Measurements from ENCODE around the gene KCNJ5. TPM values are rescaled to one million over a fixed set of nuclear protein-coding genes. Genes with fewer than 3 reads are reported as not detected.

Gene KCNJ5
- polyA plus RNA-seq (ENCODE audit: insufficient read length in 12 of 12), result 1 to 10 TPM in 4 of 12 donors, under 1 TPM in 6, not detected in 2; 0.39 to 4.3 (median 0.82) TPM
- long read RNA-seq, donor 1, full-length matches to known transcripts, result 2 of 2 reads
- long read RNA-seq, donor 1, partial matches to known transcripts, result 0 of 2 reads
- long read RNA-seq, donor 1, other reads (novel, unspliced or antisense), result 0 of 2 reads
- long read RNA-seq, donor 2, result 0 reads
- long read RNA-seq, donor 3, result 0 reads
- long read RNA-seq, donor 4, result 0 reads
- long read RNA-seq, donor 5, result 0 reads
- long read RNA-seq, donor 6, result 0 reads
- long read RNA-seq, donor 7, result 0 reads
- long read RNA-seq, donor 8, partial matches to known transcripts, result 0 of 1 reads
- long read RNA-seq, donor 8, other reads (novel, unspliced or antisense), result 0 of 1 reads
- long read RNA-seq, donor 9, result 0 reads
- long read RNA-seq, donor 10, result 0 reads
- long read RNA-seq, donor 11, full-length matches to known transcripts, result 1 of 1 reads
- long read RNA-seq, donor 11, partial matches to known transcripts, result 0 of 1 reads
- long read RNA-seq, donor 11, other reads (novel, unspliced or antisense), result 0 of 1 reads

DNA sequence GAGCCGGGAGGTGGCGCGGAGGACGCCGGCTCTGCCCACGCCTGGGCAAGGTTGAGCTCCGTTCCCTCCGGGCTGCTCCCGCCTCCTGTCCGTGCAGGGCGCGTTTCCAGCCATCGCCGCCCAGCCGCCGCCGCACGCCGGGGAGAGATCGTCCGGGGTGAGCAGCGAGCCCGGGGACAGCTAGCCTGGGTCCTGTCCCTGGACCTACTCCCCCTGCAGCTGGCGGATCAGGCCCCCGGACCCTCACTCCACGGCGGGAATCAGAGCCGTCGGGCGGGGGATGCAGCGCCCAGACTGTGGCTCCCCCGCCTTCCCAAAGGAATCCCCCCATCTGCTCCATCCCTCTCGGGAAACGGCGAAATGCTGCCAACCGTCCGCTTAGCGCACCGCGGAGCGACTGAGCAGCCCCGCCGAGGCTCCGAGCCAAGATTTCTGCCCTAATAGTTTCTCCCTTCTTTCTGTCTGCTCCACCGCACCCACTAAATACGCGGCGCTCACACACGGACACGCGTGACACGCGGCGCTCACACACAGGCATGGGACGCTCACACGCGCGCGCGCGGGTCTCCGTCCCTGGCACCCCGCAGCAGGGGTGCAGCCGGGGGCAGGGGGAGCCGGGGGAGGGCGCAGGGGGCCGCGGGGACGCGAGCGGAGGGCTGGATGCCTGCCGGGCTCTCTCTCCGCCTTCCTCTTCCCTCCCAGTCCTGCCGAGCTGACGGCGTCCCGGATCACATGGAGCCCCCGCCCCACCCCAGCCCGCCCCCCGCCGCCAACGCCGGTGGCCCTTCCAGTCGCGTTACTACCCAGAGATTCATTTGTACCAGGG, at the start of gene KCNJ5:
Gene KCNJ5 (plus strand): TSS at position 814 of the 826 bp plus-strand sequence. CDS start 19,918 bp downstream, outside the sequence.
- DNase-seq, result peak; percentile 44

DNA sequence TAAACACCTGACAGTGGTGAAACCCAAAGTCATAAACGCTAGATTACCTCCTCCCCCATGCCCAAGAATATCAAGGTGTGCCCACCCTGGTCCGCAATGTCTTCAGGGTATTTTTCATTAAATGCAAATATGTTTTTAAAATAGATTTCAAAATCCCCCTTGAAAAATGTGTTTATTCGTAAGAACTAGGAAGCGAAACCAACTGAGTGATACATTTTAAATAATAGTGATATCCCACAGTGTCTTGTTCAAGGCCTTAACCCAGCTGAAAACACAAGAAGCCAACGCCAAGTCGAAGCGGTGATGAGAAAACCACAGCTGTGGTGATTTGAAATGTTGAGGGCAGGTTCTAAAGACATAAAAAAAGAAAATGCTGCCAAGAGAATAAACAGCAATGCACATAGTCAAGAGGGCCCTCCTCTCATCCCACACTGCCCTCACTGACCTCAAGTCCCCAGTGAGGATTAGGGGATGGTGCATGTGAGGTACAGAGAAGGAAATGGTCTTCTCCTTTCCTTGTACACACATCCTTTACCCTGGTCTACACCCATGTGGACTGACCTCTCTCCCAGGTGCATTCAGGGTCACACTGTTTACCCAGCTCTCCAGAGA, 49.6 kb upstream of the KCNJ5 start:
- no peak for DNase-seq

DNA sequence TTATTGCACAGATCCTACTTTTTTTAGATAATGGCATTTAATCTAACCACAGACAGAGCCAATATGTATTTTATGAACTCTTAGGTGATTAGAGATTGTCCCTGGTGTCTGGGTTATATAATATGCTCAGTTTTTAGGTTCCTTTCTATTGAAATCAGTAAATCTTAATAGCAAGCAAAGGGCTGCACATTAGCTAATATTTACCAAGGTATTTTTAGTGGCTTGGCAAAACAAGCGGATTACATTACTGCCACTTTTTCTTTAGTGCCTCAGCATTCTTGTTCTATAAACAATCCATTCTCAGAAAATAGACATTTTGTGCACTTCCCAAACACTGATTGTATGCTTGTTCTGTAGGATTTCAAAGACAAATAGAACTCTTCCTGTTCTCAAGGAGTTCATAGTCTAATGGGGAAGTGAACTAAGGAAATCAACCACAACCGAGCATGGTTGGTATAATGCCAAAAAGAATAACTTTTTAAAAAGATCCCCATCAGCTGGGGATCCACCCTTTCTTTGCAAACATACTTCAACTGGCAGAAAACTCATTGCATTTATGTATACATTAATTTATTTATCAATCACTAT, 47.9 kb upstream of the KCNJ5 start:
- no peak for DNase-seq

DNA sequence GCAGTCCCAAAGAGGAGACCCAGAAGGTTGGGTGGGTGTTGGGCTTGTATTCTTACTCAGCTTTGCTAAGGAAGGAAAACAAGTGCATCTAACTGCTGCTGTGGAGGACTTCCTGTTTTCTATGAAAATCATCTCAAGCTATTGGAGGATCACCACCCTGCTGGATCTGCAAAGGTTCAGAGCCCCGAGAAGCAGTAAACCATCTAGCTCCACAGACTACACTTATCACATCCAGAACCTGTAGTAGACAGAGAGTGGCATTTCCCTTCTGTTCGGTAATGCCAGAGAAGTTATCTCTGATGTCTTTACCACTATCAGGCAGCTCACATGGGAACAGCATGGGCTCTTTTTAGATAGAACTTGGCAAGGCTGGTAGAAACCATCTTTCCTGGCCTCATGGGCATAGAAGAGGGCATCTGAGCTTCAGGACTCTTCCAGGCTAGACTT, 45.8 kb upstream of the KCNJ5 start:
- no peak for DNase-seq

DNA sequence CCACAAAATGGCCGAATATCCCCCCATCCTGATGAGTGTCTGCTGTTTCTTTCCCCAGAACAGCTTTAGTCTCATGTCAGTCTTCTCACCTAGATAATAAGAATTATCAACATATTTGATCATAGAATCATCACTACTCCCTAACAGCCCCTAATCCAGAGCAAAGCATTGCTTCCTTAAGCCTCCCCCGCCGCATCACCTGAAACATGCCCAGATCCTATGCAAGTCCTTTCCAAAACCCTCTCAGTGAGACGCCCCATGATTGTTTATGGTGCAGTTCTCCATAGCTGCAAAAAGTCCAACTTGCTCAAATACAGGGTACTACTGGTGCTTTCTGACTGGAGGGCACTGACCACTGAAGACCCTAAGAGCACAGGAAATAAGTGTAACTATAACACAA, 44.2 kb upstream of the KCNJ5 start:
- DNase-seq, result no peak

DNA sequence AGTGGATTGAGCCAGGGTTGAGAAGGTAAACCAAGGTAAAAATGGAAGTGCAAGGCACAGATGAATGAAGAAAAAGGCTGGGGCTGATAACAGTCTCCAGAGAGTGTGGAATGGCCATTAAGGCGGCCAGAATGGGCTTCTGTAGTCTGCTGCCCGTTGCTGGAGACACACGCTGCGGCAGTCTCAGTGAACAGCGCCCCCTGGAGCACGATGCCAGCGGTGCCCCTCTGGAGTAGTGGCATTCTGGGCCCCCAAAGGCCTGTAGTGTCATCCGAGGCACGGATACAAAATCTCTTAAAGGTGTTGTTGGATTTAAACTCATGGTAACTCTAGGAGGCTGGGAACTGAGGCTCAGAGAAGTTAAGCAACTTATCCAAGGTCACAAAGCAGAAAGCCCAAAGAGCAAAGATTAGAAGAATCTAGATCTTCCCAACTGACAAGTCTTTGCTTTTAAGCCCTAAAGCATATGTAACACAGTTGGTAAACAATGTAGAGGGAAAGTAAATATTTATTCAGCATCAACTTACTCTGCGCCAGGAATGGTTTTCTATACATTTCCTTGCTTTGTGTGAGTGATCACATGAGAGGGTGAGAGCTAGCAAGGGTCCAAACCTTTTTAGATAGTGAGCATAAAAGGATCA, 42.2 kb upstream of the KCNJ5 start:
- no peak for DNase-seq

DNA sequence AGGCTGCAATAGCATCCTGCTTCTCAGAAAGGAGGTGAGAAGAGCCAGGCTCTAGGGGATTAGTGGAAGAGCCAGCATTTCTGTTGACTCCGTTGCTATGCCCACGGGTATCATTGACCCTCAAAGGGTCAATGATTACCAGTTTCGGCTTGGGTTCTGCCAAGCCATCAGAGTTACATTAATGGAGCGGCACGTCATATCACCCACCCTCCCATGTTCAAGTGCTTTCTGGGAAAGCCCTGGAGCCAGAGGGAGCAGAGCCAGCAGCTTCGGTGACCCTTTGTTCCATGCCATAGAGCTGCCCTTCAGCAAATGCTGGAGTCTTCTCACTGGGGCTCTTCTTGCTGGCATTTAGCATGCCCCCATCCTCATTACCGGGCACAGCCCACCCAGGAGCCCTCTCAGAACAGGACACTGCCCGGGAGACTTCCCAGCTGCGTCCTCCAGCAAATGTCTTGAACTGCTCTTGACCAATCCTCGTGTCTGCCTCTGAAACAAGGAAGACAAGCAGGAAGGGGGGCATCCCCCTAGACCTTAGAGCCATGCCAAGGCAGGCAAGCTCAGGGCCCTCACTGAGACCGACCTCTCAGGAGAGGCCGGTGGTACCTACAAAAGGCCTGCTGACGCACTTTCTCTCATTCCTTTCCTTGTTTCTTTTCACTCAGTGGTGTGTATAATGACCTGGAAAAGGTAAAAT, 38.7 kb upstream of the KCNJ5 start:
- DNase-seq, result no peak

DNA sequence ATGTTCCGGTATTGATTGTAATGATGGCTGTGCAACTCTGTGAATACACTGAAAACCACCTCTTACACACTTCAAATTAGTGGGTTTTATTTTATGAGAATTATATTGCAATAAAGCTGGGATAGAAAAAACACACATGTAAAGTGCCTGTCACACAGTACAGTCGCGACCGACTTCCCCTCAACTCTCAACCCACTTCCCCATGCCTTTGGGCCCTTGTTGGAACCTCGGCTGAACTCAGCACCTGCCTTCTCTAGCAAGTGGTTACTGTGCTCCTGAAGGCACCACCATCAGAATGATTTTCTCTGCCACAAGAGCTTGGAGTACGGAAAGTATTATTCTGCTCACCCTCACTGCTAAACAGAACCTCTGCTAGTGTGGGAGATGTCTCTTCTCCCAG, 37.6 kb upstream of the KCNJ5 start:
- DNase-seq, result no peak

DNA sequence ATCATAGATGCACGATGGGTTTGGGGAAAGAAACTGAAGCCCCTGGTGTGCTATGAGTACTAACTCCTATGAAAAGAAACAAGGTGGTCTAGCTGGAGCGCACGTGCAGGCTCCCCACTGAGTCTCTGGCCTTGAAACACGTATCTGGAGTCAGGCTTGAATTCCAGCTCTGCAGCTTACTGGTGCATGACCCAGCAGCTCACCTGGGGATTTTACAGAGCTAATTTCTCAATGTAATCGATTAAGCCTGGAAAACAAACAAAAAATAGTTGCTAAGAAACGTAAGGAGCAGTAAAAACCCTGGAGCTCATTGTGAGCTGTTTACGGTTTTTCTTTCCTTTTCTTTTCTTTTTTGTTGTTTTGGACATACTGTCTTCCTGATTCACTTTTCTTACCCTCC, 36.3 kb upstream of the KCNJ5 start:
- no peak for DNase-seq

DNA sequence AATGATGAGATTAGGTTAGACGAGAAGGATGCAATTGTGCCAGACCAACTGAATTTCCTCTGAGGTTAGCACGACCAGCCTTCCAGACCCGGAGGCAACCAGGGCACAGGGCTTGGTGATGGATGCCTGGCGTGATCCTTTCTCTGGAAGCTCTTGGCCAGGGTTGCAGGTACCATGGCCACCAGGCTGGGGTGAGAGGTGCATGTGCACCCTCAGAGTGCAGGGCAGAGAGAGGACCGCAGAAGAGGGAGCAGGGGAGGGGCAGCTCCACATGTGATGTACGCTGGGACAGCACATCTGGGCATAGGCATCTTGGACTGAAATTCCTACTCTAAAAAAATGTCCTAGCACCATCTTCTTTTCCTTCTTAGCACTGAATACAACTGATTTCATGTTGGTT, 34.9 kb upstream of the KCNJ5 start:
- no peak for DNase-seq

DNA sequence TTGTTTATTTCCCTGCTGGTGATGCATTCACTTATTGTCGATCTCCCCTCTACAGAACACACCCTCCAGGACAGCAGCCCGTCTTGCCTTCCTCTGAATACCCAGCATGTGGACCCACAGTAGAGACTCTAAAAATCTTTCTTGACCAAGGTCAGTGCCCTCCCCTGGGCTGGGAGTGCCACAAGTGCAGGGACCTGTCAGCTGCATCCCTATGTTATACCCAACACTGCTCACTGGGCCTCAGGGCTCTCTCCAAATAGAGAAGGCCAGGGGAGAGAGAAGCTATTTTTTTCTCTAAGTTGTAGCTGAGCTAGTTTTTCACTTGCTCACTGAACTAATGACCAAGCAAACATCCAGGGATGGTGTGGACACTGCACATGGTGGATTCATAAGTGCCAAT, 33.8 kb upstream of the KCNJ5 start:
- no peak for DNase-seq

DNA sequence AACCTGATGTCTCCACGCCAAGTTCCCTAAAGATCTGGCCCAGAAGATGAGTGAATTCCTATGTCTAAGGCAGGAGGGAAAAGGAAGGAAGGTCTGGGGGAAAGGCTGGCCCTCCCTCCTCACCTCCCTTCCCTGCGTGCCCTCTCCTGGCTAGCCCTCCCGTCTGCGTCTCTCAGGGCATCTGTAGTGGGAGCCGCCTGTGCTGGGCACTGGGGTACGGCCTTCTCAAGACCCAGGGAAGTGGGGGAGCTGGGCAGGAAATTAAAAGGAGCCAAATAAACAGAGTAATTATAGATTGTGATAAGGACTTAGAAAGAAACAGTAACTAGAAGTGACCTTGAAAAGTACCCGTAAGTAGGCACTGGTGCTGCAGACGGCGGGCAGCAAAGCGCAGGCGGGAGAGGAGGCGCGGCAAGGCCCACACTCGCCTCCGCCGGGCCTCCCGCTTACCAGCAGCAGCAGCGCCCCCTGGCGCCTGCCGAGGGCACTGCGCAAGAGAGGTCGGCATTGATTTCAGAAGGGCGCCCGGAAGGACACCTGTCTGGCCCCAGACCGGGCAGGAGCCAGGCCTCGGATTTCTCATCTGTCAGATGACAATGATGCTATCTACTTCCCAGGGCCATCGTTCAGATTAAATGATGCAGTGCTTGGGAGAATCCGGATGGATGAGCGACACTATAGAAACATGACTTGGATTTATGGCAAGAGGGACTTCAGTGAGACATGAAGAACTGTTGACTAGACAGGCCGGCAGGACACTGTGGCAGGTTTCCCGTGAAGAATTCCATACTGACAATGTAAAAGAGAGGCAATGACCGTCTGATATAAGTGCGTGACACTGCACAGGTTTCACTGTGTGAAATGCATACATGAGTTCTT, 31.4 kb upstream of the KCNJ5 start:
- DNase-seq, result peak; percentile 24

DNA sequence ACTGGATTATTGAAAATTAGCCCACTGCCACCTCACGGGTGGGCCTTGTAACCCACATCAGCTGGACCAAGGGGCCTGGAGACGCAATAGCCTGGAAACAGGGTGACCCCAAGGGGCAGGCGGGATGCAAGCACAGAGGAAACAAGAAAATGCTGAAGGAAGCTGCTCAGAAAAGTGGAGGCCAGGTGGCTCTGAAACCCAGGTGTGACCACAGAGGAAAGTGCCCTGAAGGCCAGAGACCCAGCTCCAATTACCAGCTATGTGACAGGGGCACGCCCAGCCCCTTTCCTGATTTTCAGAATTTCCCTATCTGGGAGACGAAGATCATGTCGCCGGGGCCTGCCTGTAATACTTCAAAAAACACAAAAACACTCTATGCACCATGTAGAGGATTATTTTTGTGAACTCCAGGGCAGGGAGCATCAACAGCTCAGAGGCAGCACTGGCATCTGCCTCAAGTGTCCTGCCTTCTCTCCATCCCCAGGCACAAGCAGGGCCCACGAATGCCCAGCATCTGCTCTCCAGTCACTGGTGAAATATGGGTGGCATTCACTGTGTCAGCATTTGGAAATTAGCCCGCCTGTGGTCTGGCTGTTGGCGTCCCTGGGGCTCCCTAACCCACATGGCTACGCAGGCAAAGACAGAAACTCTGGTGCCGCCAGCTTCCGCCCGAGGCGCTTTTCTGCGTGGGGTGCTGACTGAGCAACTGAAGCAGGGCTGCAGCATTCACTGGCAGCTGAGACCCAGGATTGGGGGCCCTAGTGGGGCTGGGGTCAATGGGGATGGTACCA, 30.4 kb upstream of the KCNJ5 start:
- DNase-seq, result no peak

DNA sequence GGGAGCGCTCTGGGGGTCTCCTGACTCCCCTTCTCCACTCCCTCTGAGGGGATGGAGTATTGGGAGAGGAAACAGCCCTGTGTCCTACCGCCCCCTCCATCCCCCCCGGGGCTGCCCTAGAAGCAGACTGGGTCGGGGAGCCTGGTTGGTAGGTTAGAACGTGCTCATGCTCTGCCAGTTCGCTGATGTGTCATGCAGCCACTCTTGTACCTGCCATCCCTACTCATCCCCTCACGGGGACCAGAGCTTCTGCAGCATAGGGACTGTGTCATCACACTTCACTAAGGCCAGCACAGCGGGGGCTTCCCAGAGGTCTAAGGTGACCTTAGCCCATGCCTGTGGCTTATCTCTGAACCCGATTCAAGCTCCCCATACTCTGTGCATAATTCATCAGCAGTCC, 28.8 kb upstream of the KCNJ5 start:
- DNase-seq, result no peak

DNA sequence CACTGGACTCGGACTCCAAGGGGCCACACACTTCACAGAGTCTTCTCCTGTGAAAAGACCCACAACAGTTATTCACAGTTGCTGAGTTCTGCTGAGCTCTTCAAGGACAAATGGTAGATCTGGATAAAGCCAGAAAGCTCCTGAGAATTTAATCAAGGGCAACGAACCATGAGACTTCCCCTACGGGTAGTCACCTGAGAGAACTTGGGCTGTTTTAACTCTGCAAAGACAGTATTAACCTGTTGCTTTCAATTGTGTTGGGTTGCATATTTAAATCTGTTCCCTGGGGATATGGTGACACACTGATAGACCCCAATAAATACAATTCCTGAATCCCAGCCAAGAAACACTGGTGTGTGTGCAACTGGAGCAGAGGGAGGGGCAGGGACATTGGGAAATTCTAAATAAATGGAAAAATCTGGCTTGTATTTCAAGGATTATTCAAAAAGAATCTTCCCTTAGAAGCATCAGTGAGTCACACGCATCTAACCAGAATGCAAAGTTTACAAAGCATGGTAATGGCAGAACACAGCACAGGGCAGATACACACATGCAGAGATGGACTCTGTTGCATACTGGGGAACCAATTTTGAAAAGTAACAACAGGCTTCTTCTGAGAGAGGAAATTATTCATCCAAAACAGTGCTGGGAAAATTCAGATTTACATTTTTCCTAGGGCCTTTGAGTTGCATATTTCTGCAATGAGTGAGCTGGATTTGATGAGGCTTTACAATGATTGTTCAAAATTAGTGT, 28.1 kb upstream of the KCNJ5 start:
- no peak for DNase-seq

DNA sequence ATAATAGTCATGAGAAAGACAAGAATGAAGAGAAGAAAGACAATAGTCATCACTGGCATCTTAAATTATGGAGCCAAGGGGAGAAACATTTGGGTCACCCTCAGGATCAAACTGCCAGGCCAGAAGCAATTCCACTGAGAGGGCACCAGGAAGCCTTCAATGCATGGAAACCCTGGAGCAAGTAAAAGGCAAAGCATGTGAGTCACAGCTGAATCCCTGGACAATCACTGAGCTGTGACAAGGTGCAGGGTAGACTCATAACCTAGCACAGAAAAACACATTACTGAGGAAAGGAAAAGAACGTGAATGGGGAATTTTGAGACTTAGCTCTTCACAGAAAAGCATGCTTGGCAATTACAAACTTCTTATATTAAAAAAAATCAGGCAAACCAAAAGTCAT, 25.7 kb upstream of the KCNJ5 start:
- no peak for DNase-seq

DNA sequence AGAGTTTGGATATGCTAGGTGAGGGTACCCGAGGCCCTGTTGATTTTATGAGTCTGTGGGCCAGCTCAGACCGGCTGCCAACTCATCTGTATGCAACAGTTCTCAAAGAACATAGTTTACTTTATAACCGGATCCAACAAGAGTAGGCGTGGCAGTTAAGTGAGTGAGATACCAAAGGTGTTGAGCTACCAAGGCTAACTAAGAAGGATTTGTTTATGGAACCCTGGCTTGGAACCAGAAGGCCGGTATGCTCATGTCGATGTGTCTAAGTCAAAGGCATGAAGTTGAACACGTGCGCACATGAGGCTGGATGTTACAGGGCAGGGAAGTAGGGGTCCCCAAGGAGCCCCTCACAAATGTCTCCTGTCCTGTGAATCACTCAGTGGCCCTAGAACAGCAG, 23.9 kb upstream of the KCNJ5 start, which contains the start of gene KCNJ1:
Gene KCNJ1 (minus strand): TSS at position 20 of the 400 bp plus-strand sequence. CDS start 27,053 bp downstream, outside the sequence.
- DNase-seq, result no peak
